ENCODE measurements around the gene C10orf67. TPM values are rescaled to one million over a fixed set of nuclear protein-coding genes. Genes with fewer than 3 reads are reported as not detected.

C10orf67 gene
- total and polyA plus RNA-seq, 2 of the 8 experiments (the other 6 are each of a cell fraction or from before 2014, with no cell fraction given): 0.05 to 0.11 TPM

DNA sequence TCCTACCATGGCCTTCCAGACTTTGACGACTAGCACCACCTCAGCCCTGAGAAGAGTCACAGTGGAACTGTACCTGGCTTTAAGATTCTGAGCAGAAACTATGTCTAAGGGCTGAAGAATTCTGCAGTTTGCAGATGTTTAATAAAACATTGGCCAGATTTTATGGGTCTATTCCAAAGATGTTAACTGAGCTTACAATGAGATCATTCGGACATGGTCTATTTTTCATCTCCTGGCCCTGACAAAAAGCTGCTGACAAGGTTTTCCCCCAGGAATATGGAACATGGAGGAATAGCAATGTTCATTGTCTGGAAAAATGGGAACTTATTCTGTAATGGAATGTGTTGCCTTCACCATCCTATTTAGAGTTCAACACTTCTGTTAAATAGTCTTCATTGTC is 86.1 kb downstream of the C10orf67 start:
- no peak overlapping the region for H2AK5ac ChIP-seq (ENCODE audit: low read depth, low read length)
- H2BK20ac ChIP-seq (ENCODE audit: low read length): no peak overlapping the region
- H3K79me1 ChIP-seq (ENCODE audit: low read depth, low read length): no peaks in the 10 kb centered on the region
- H4K5ac ChIP-seq (ENCODE audit: insufficient read length, low read depth, low read length): no peak overlapping the region
- no peak overlapping the region for H3K9ac ChIP-seq (replicated peaks in 1 of 4; ENCODE audit: extremely low read depth in 1 of 4, low read depth in 3 of 4, low read length in 3 of 4)
- H3K14ac ChIP-seq (ENCODE audit: insufficient read length): no peak overlapping the region
- H2AFZ ChIP-seq (ENCODE audit: low read length): no peak overlapping the region
- no peaks in the 10 kb centered on the region for H3K79me2 ChIP-seq (ENCODE audit: control insufficient read depth in 1 of 2, insufficient read depth in 2 of 2, low read length in 2 of 2)
- no peak overlapping the region for H2BK15ac ChIP-seq (ENCODE audit: low read length)
- no peak overlapping the region for H3K56ac ChIP-seq (replicated peaks; ENCODE audit: insufficient read length, low read depth, low read length)
- H3K9me3 ChIP-seq (ENCODE audit: insufficient read depth in 2 of 2, low read depth in 1 of 2, low read length in 1 of 2): no peaks in the 10 kb centered on the region
- DNase-seq (ENCODE audit: low read depth in 1 of 2, low spot score in 2 of 2): no peak
- no peak overlapping the region for H3K4ac ChIP-seq (replicated peaks; ENCODE audit: insufficient read length, low read depth, low read length)
- CTCF ChIA-PET (ENCODE audit: partially characterized antibody): interaction anchor here (1.1 kb wide), 1 partner anchor 54 kb away, joined by 3 read pairs; no protein-coding TSS in a partner anchor
- H3K36me3 ChIP-seq (ENCODE audit: control insufficient read depth in 2 of 4, insufficient read depth in 4 of 4, low read length in 3 of 4): no peaks in the 10 kb centered on the region
- no peak overlapping the region for H4K8ac ChIP-seq (ENCODE audit: extremely low read depth, insufficient read depth, low read length)
- WGBS, 2 experiments (ENCODE audit: extremely low coverage in 1 of 2, insufficient coverage in 1 of 2, insufficient read length in 1 of 2, insufficient replicate concordance in 2 of 2, low coverage in 1 of 2, low lambda C conversion rate in 2 of 2, missing lambda C conversion rate in 1 of 2): 100% methylated on average over 2 of the region's 2 CpGs; no CpG with 5 or more reads in 1 of the 2 experiments
- FAIRE-seq: no peak
- no peak for TF ChIP-seq JUN (IDR thresholded peaks at IDR 0.05; ENCODE audit: low read depth, low read length)
- TF ChIP-seq SAP30 (IDR thresholded peaks at IDR 0.05; ENCODE audit: insufficient read depth, insufficient replicate concordance, low read length): no peak
- no peak for TF ChIP-seq PHF8 (conservative IDR thresholded peaks at IDR 0.05; ENCODE audit: low read depth, low read length)
- no peak for TF ChIP-seq KDM4A (IDR thresholded peaks at IDR 0.05; ENCODE audit: low read depth, low read length, severe bottlenecking)
- H2BK120ac ChIP-seq (replicated peaks; ENCODE audit: low read depth, low read length): no peak overlapping the region
- no peak overlapping the region for H3K4me3 ChIP-seq (ENCODE audit: extremely low read depth in 1 of 4, insufficient read depth in 2 of 4, low read depth in 3 of 4, low read length in 4 of 4)
- no peak overlapping the region for H2BK12ac ChIP-seq (ENCODE audit: low read depth, low read length)
- H4K20me1 ChIP-seq (replicated peaks in 1 of 2; ENCODE audit: control insufficient read depth in 1 of 2, insufficient read depth in 2 of 2, low read length in 2 of 2): no peaks in the 10 kb centered on the region
- H3K27ac ChIP-seq (ENCODE audit: low read depth, low read length): no peak overlapping the region
- H3K4me2 ChIP-seq (ENCODE audit: insufficient read depth in 1 of 2, low read depth in 2 of 2, low read length in 2 of 2): no peak overlapping the region
- H3K23ac ChIP-seq (ENCODE audit: insufficient read length): no peak overlapping the region
- no peaks in the 10 kb centered on the region for H3K4me1 ChIP-seq (replicated peaks in 1 of 4; ENCODE audit: control insufficient read depth in 3 of 4, insufficient read depth in 4 of 4, low read length in 3 of 4)
- POLR2A ChIA-PET (ENCODE audit: partially characterized antibody): no interaction called here
- H4K91ac ChIP-seq (replicated peaks; ENCODE audit: insufficient read length, low read length): no peak overlapping the region
- H2BK5ac ChIP-seq (ENCODE audit: low read depth, low read length): no peak overlapping the region
- H3K23me2 ChIP-seq (ENCODE audit: low read depth, low read length): no peaks in the 10 kb centered on the region
- no peaks in the 10 kb centered on the region for H3K27me3 ChIP-seq (replicated peaks in 1 of 4; ENCODE audit: control insufficient read depth in 3 of 4, extremely low read depth in 1 of 4, insufficient read depth in 3 of 4, low read length in 3 of 4)
- no peak overlapping the region for H3K18ac ChIP-seq (ENCODE audit: extremely low read depth, low read length)

Data from H1 (cell line).